Effector CD8-positive, alpha-beta T cell (primary cell): ENCODE data around the gene KNDC1.

Source experiments
- DNase-seq: peaks from one replicate; lab custom pipeline; 2025; lab: John Stamatoyannopoulos, UW

Gene KNDC1

DNA sequence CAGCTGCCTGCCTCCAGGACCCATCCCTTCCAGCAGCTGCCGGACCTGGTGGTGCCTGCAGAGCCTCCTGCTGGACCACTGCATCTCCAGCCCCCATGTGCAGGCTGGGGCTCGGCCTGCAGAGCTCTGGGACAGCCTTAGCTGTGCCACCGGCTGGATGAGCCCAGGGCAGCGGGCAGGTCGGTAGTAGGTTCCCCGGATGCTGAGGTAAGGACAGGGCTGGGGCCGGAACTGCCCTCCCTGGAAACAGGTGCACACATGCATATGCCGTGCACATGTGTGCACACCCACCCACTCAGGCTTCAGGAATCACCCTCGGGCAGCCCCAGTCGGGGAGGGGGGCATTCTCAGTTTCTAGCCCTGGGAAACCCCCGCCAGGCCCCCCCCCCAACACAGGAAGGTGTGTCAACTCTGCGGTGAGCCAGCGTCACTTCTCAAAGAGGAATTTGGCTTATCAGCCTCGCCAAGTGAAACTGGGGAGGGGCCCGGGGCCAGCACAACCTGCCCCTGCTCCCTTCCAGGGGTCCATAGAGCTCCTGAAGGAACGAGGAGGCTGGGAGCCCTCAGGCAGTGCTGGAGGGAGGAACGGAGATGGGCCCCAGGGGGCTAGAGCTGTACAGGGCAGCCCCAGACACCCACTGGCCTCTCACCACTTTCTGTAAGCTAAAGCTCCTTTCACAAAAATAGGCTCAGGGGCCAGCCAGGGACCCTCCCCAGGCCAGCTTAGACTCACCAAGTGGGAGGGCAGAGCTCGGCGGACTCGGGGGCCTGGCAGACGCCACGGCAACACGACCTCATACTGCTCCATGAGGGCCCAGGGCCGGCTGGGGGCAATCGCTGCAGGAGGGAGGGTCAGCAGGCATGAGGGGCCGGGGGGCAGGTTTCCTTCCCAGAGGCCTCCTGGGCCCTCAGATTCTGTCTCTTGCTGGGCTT lies 115.0 kb downstream of the KNDC1 start:
- peak; percentile 76 for DNase-seq

DNA sequence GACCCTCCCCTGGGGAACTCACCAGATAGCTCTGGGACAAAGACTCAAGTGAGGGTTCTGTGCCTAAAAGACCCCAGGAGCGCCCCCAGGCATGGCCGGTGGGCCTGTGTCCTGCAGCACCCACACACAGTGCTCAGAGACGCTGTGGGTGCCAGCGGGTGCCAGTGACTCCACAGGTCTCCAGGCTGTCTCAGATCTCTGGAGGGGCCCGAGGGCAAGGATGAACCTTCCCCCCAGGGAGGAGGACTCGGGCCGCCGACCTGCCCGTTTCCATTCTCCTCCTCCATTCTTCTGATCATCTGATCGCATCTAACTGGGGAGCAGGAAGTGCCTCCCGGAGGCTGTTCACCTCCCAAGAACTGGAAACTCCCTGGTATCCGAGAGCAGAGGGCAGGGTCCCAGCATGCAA lies 115.7 kb downstream of the KNDC1 start:
- DNase-seq: peak; percentile 18
